ENCODE results near the gene CNTNAP2. TPM values are rescaled to one million over a fixed set of nuclear protein-coding genes. Genes with fewer than 3 reads are reported as not detected.

The CNTNAP2 gene
- total RNA-seq, 4 donors from 2014 or later, result 0.29 to 0.88 (median 0.33) TPM; not detected in 1

GRCh38 chr7:146492017-146492416, 375.4 kb downstream of the CNTNAP2 start:
- TF ChIP-seq POLR2A (IDR thresholded peaks at IDR 0.05), result no peak
- no peak for TF ChIP-seq CTCF (IDR thresholded peaks at IDR 0.05)
- Histone ChIP-seq H3K9me3 (no peaks in the 10 kb centered on the region), H3K27ac (no peak overlapping the region), H3K4me1 (no peaks in the 10 kb centered on the region), H3K36me3 (no peaks in the 10 kb centered on the region), H3K4me3 (replicated peaks in 1 of 3) (no peak overlapping the region), H3K27me3 (no peaks in the 10 kb centered on the region)
- intact Hi-C loops (cut with DNase I), result no loop called here
- no peak for DNase-seq
- 86 to 90% methylated on average over 4 of the region's 4 CpGs for WGBS, 2 donors

GRCh38 chr7:146494952-146495596, 378.5 kb downstream of the CNTNAP2 start:
- H3K4me3 ChIP-seq (replicated peaks in 1 of 3), result no peak overlapping the region
- H3K36me3 ChIP-seq, result no peaks in the 10 kb centered on the region
- no peak for DNase-seq
- H3K27ac ChIP-seq, result no peak overlapping the region
- intact Hi-C loops (cut with DNase I), result no loop called here
- H3K9me3 ChIP-seq, result no peaks in the 10 kb centered on the region
- 76 to 81% methylated on average over 6 of the region's 6 CpGs for WGBS, 2 donors
- H3K27me3 ChIP-seq, result no peaks in the 10 kb centered on the region
- no peak for TF ChIP-seq CTCF (IDR thresholded peaks at IDR 0.05)
- no peak for TF ChIP-seq POLR2A (IDR thresholded peaks at IDR 0.05)
- no peaks in the 10 kb centered on the region for H3K4me1 ChIP-seq

- Histone ChIP-seq H3K4me3 (replicated peaks in 1 of 3) (no peak overlapping the region), H3K4me1 (no peaks in the 10 kb centered on the region), H3K9me3 (no peaks in the 10 kb centered on the region), H3K27ac (no peak overlapping the region), H3K36me3 (no peaks in the 10 kb centered on the region), H3K27me3 (no peaks in the 10 kb centered on the region)
- WGBS, 2 donors, result 76 to 78% methylated on average over 2 of the region's 2 CpGs
- TF ChIP-seq POLR2A (IDR thresholded peaks at IDR 0.05) (no peak), CTCF (IDR thresholded peaks at IDR 0.05) (no peak)
- intact Hi-C loops (cut with DNase I), result no loop called here
- no peak for DNase-seq
Measured at GRCh38 chr7:146496657-146497056, 380.1 kb downstream of the CNTNAP2 start.

- H3K4me1 ChIP-seq, result no peaks in the 10 kb centered on the region
- no peak overlapping the region for H3K4me3 ChIP-seq (replicated peaks in 1 of 3)
- DNase-seq, result no peak
- H3K27me3 ChIP-seq, result no peaks in the 10 kb centered on the region
- H3K9me3 ChIP-seq, result no peaks in the 10 kb centered on the region
- 80 to 81% methylated on average over 2 of the region's 2 CpGs for WGBS, 2 donors
- intact Hi-C loops (cut with DNase I), result no loop called here
- TF ChIP-seq POLR2A (IDR thresholded peaks at IDR 0.05), result no peak
- no peak for TF ChIP-seq CTCF (IDR thresholded peaks at IDR 0.05)
- no peaks in the 10 kb centered on the region for H3K36me3 ChIP-seq
- H3K27ac ChIP-seq, result no peak overlapping the region
Measured at GRCh38 chr7:146499970-146500369, 383.4 kb downstream of the CNTNAP2 start.

GRCh38 chr7:146503844-146504243, 387.2 kb downstream of the CNTNAP2 start:
- Histone ChIP-seq H3K9me3 (no peaks in the 10 kb centered on the region), H3K27ac (no peak overlapping the region), H3K36me3 (no peaks in the 10 kb centered on the region), H3K4me3 (replicated peaks in 1 of 3) (no peak overlapping the region), H3K27me3 (no peaks in the 10 kb centered on the region), H3K4me1 (no peaks in the 10 kb centered on the region)
- intact Hi-C loops (cut with DNase I), result no loop called here
- TF ChIP-seq CTCF (IDR thresholded peaks at IDR 0.05) (no peak), POLR2A (IDR thresholded peaks at IDR 0.05) (no peak)
- no peak for DNase-seq
- WGBS, 2 donors, result 91 to 95% methylated on average over 5 of the region's 5 CpGs
